NCI-H2196 treated with DMSO at 0.1 percent for 48 hours (cell line): Measurements from ENCODE around the gene CST7.
"Not testable (repeated sequence)": the region's sequence is repeated elsewhere in the genome, so short reads cannot be mapped to it uniquely, and the experiment has no call there.

Experiments
- DNase-seq: peaks from one replicate; lab custom pipeline; 2025; ENCODE audit not compliant: unreplicated experiment; lab: John Stamatoyannopoulos, UW

The CST7 gene, protein sequence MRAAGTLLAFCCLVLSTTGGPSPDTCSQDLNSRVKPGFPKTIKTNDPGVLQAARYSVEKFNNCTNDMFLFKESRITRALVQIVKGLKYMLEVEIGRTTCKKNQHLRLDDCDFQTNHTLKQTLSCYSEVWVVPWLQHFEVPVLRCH

DNA sequence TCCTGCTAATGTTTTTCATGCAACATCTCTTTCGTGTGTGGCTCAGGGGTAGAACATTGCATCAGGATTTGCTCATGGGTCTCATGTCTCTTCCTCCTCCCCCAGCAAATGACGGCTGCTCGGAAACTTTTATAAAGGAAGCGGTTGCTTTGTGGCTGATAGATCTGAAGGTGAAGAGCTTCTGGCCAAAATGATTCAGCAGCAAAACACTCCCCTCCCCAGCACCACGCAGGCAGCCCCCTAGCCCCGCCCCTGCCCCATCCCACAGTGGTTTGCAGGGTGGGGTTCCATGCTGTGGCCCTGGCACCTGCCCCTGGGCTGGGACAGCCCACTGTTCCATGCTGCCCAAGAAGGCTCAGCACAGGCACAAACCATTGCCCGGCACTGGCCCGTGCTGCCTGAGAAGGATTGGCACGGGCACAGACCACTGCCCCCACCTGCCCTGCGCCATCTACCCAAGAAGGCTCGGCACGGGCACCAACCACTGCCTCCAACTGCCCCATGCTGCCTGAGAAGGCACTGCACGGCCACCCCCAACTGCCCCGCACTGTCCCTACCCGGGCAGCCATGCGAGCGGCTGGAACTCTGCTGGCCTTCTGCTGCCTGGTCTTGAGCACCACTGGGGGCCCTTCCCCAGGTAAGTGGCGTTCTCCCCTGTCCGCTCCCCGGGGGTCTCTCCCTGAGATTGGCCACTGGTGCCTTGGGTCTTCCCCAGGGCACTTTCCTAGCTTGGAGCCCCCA is at the start of gene CST7:
CST7 (plus strand) TSS at position 331 of the 741 bp plus-strand sequence; CDS start at position 568, 237 bp downstream.
- no peak for DNase-seq

DNA sequence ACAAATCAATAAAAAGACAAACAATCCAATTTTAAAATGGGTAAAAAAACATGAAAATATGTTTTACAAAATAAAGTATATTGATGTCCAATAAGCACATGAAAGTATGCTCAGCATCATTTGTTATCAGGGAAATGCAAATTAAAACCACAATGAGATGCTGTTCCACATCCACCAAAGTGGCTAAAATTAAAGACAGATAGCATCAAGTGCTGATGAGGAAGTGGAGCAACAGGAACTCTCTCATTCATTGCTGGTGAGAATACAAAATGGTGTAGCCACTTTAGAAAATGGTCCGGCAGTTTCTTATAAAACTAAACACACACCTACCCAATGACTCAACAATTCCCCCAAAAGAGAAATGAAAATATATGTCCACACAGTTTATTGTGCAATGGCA is 42.3 kb upstream of the CST7 start:
- DNase-seq, result no peak

GRCh38 chr20:24908642-24909041 is 40.4 kb upstream of the CST7 start:
- no peak for DNase-seq

DNA sequence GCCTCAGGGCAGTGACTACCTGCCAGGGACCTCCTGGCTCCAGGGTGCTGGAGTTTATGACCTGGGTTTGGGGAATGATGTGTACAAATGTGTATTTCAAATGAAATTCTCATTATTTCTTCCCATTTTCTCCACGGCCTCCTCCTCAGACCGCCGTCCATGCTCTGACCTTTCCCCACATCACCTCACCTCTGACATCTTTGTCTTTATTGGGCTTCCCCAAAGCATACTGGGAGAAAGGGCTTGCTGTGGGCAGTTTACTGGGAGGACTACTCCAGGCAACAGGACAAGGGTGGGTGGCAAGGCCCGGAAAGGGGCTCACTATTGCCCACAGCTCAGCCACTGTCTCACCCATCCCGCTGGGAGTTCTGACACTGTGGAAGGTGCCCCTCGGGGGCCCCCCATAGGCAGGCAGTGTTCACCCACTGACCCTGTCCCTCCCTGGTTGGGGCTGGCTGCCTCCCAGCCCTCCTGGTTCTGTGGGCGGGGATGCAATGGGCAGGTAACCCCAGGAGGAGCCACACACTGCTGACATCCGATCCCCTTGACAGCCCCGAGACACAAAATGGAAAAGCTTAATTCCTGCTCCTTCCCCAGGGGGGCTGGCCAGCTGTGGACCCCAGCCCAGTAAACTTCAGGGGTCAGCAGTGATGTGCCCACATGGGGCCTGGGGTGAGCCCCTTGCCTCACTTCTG is 39.8 kb upstream of the CST7 start:
- DNase-seq, result no peak

DNA sequence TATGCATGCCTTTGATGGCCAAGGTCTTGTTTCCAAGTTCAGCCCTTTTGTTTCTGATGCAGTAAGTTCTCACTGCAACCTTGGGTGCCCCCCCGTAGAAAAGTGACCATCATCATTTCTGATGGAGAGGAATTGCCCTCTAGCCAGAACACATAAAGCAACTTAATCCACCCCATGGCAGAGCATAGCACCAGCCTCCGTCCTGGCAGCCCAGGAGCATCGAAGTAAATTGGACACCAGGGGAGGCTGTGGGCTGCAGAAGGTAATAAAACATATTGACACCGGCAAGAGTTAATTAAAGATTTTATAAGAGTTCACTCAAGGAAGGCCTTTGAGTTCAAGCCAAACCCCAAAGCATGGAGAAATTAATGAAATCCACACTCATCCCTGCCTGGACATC is 39.2 kb upstream of the CST7 start:
- no peak for DNase-seq

- DNase-seq, result no peak
Measured at GRCh38 chr20:24910461-24910860, 38.6 kb upstream of the CST7 start.

- no peak for DNase-seq
Measured at GRCh38 chr20:24911461-24911860, 37.6 kb upstream of the CST7 start.

DNA sequence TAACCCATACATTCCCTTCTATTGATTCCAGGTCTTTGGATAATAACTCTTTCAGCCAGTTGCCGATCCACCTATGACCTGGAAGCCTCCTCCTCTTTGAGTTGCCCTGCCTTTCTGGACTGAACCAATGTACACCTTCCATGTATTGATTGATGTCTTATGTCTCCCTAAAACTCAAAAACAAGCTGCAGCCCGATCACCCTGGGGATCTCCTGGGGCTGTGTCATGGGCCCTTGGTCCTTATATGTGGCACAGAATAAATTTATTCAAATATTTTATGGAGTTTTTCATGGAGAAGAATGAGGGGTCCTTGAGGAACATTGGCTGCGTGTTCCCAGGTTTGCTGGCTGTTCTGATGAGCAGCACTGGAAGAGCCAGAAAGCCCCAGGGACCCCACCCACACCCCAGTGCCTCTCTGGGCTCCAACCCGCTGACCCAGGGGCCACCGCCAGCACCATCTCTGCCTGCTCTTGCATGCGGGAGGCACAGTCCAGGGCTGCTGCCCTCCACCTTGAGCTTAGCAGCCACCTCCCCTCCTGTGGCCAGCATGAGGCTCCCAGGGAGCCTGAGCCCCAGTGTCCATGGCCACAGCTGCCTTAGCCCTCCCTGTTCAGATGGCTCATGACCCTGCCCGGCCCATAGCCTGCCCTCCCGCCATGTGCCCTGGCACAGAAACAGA is 36.5 kb upstream of the CST7 start:
- no peak for DNase-seq

DNA sequence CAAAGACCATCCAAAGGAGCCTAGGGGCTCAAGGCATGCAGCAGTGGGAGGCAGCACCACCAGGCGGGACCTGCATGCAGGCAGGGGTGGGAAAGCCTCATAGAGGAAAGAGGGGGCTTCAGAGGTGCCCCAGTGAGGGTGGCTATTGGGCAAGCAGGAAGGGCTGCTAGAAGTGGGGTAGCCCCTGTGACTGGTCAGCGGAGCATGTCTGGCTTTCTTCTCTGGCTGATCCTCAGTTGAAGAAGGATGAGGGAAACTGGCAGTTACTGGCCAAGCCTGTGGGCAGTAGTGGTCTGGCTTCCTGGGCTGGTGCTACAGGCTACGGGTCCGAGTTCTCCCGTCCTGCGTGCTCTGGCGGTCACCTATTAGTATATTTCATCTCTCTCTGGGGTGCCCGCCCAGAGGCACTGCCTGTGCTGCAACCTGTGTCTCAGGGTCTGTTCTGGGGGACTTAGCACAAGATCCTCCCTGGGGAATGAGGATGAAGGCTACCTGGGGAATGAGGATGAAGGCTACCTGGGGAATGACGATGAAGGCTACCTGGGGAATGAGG is 35.9 kb upstream of the CST7 start:
- DNase-seq, result no peak

GRCh38 chr20:24914388-24915241 is 34.5 kb upstream of the CST7 start:
- no peak for DNase-seq

DNA sequence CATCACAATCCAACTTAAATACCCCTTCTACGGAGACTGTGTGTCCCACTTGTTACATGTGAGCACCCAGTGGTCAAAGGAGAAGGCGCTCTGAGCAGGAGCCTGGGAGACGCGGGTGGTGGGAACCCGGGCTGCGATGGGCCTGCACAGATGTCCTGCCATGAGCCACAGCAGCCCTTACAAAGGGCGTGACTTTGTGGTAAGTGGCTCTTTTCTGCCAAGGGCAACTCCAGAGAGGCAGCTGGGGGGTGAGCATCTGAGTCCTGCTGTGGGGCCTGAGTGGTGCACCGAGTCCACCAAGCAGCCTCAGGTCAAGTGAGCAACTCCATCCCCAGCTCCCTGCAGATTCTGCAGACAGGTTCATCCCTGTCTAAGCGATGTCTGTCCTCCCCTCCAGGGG is 33.6 kb upstream of the CST7 start:
- no peak for DNase-seq

DNA sequence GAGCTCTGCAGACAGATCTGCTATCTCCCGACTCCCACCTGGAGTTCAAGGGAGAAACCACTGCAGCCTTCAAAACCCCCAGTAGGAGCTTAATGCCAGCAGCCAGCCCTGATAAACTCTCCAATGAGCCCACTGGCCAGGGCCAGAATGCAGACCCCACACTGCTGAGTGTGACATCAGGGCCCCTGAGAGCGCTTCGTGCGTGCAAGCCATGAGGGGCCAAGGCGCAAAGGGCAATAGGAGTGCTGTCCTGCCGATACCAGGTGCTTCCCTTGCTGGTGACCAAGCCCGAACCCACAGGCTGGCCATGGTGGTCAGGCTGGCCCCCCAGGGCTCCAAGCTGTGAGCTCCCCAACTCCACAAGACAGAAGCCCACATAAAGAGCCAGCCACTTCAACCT is 33.2 kb upstream of the CST7 start:
- no peak for DNase-seq

- DNase-seq, result no peak
Measured at GRCh38 chr20:24916412-24916811, 32.7 kb upstream of the CST7 start.

- DNase-seq, result no peak
Measured at GRCh38 chr20:24917056-24917455, 32.0 kb upstream of the CST7 start.

DNA sequence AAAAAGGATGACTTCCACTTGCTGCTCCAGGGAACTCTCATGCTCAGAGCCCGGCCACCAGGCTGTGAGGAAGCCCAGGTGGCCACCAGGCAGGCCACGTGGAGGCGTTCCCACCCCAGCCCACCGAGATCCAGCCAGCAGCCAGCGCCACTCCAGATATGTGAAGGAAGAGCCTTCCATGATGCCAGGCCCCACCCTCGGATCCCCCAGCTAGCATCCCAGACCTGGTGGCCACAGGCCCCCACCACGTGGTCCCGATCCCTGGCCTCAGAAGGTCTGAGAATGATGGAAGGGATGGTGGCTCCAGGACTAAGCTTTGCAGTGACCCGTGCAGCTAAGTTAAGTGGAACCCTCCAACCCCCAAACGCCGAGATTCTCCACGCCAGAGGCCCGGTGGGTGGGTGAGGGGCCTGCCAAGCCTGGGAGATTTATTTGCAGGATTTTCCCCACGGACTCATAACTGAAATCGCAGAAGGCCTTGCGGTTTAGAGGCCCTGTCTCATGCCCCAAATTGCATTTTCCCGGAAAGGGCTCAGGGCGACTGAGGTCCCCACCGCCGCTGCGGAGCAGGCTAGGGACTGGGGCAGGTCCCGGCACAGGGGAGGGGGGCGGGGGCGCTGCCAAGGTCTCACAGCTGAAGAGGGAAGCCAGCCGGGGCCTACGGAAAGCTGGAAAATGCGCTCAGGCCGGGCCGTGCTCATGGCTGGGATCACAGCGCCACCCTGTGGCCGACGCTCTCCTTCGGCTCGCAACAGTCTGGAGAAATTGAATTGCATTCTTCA is 31.1 kb upstream of the CST7 start:
- peak; percentile 45 for DNase-seq

DNA sequence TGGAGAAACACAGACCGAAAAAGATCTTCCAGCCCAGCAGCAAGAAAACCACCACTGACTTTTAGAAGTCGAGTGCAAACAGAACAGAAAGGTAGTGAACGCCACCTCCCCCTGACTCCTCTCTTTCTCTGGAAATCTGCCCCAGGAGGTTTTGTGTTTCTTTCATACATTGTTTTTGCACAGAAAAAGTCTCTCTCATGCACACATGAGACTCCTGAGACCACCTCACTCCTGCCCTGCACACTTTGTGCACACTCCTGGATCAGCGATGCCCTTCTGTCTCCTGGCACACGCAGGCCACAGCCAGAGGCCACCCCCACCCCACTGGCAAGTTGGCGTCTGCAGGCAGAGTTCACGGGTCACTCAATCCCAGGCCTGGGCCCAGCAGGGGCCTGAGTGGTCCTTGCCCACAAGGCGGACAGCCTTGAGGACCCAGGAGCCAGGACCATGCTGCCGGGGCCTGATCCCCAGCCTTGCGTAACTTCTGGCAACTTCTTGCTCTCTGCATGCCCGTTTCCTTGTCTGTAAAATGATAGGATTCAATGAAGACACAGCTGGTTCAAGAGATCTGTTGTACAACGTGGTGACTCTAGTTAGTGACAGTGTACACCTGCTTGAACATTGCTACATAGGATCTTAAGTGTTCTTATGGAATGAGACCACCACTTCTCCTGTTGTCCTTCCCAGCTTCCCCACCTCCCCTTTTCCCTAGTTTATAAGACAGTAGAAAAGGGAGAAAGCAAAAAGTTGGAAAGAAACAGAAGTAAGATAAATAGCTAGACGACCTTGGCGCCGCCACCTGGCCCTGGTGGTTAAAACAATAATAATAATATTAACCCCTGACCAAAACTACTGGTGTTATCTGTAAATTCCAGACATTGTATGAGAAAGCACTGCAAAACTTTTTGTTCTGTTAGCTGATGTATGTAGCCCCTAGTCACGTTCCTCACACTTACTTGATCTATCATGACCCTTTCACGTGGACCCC is 30.2 kb upstream of the CST7 start:
- no peak for DNase-seq

- not testable (repeated sequence) for DNase-seq
Measured at GRCh38 chr20:24919665-24920064, 29.4 kb upstream of the CST7 start.

DNA sequence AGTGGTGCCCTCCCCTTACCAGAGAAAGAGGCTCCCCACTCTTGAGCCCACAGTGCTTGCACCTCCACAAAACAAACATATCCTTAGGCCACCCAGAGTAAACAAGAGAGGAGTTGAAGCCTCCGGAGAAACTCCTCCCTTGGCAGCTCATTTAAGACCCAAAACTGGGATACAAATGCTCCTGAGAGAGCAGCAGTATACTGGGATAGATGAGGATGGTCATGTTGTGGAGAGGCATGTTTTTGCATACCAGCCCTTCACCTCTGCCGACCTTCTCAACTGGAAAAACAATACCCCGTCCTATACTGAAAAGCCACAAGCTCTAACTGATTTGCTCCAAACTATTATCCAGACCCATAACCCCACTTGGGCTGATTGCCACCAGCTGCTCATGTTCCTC is 28.4 kb upstream of the CST7 start:
- not testable (repeated sequence) for DNase-seq

- not testable (repeated sequence) for DNase-seq
Measured at GRCh38 chr20:24929259-24929658, 19.8 kb upstream of the CST7 start.
